ENCODE data around the gene OR5AU1. TPM values are rescaled to one million over a fixed set of nuclear protein-coding genes. Genes with fewer than 3 reads are reported as not detected.

Gene OR5AU1
- total RNA-seq = not detected in 2 replicates

GRCh38 chr14:21155963-21156362, at the start of gene OR5AU1:
OR5AU1 (minus strand) TSS chr14:21156063; CDS start chr14:21155872, 191 bp downstream.
- peaks cover 31% of the 10 kb centered on the region for H3K27me3 Mint-ChIP-seq
- no peak within 1 kb of the TSS for H3K4me3 Mint-ChIP-seq
- H3K27ac Mint-ChIP-seq = no peak within 1 kb of the TSS
- no peaks in the 10 kb centered on the region for H3K4me1 Mint-ChIP-seq
- intact Hi-C loops (cut with micrococcal nuclease) = no loop called here
- H3K9me3 Mint-ChIP-seq = no peaks in the 10 kb centered on the region
- H3K36me3 Mint-ChIP-seq (ENCODE audit: low read depth) = no peaks in the 10 kb centered on the region
- DNase-seq = no peak

GRCh38 chr14:21205026-21205677, 49.3 kb upstream of the OR5AU1 start:
- Mint-ChIP-seq H3K27ac (no peak overlapping the region), H3K36me3 (ENCODE audit: low read depth) (peaks cover 78% of the 10 kb centered on the region), H3K4me1 (peaks cover 16% of the 10 kb centered on the region), H3K27me3 (no peaks in the 10 kb centered on the region), H3K4me3 (no peak overlapping the region), H3K9me3 (no peaks in the 10 kb centered on the region)
- intact Hi-C loops (cut with micrococcal nuclease) = no loop called here
- DNase-seq = no peak

- peaks cover 71% of the 10 kb centered on the region for H3K36me3 Mint-ChIP-seq (ENCODE audit: low read depth)
- no peaks in the 10 kb centered on the region for H3K27me3 Mint-ChIP-seq
- no peak overlapping the region for H3K27ac Mint-ChIP-seq
- intact Hi-C loops (cut with micrococcal nuclease) = no loop called here
- no peaks in the 10 kb centered on the region for H3K9me3 Mint-ChIP-seq
- no peak overlapping the region for H3K4me3 Mint-ChIP-seq
- DNase-seq = no peak
- H3K4me1 Mint-ChIP-seq = peaks cover 16% of the 10 kb centered on the region
These were observed 48.5 kb upstream of the OR5AU1 start for GRCh38 chr14:21204167-21205025.

- no peak overlapping the region for H3K4me3 Mint-ChIP-seq
- H3K4me1 Mint-ChIP-seq = peaks cover 16% of the 10 kb centered on the region
- peaks cover 64% of the 10 kb centered on the region for H3K36me3 Mint-ChIP-seq (ENCODE audit: low read depth)
- H3K9me3 Mint-ChIP-seq = no peaks in the 10 kb centered on the region
- peak; percentile 55 for DNase-seq
- H3K27ac Mint-ChIP-seq = no peak overlapping the region
- H3K27me3 Mint-ChIP-seq = no peaks in the 10 kb centered on the region
- intact Hi-C loops (cut with micrococcal nuclease) = no loop called here
These were observed 47.8 kb upstream of the OR5AU1 start for GRCh38 chr14:21203470-21204166.

GRCh38 chr14:21202463-21203358, 46.8 kb upstream of the OR5AU1 start:
- no peak for DNase-seq
- Mint-ChIP-seq H3K4me3 (no peak overlapping the region), H3K4me1 (peaks cover 13% of the 10 kb centered on the region), H3K27me3 (no peaks in the 10 kb centered on the region), H3K9me3 (no peaks in the 10 kb centered on the region), H3K27ac (peak overlapping the region; percentile 12), H3K36me3 (ENCODE audit: low read depth) (peaks cover 55% of the 10 kb centered on the region)
- intact Hi-C loops (cut with micrococcal nuclease) = no loop called here

GRCh38 chr14:21201732-21202462, 46.0 kb upstream of the OR5AU1 start:
- Mint-ChIP-seq H3K36me3 (ENCODE audit: low read depth) (peaks cover 47% of the 10 kb centered on the region), H3K27me3 (no peaks in the 10 kb centered on the region), H3K4me3 (no peak overlapping the region), H3K4me1 (peaks cover 10% of the 10 kb centered on the region), H3K27ac (no peak overlapping the region), H3K9me3 (no peaks in the 10 kb centered on the region)
- peak; percentile 52 for DNase-seq
- intact Hi-C loops (cut with micrococcal nuclease) = no loop called here

GRCh38 chr14:21200752-21201461, 45.0 kb upstream of the OR5AU1 start:
- intact Hi-C loops (cut with micrococcal nuclease) = no loop called here
- Mint-ChIP-seq H3K4me3 (no peak overlapping the region), H3K4me1 (peaks cover 6% of the 10 kb centered on the region), H3K36me3 (ENCODE audit: low read depth) (peaks cover 37% of the 10 kb centered on the region), H3K27me3 (no peaks in the 10 kb centered on the region), H3K9me3 (no peaks in the 10 kb centered on the region), H3K27ac (no peak overlapping the region)
- no peak for DNase-seq

GRCh38 chr14:21199611-21200560, 44.0 kb upstream of the OR5AU1 start:
- no peak overlapping the region for H3K27ac Mint-ChIP-seq
- peaks cover 2% of the 10 kb centered on the region for H3K27me3 Mint-ChIP-seq
- no peak for DNase-seq
- intact Hi-C loops (cut with micrococcal nuclease) = no loop called here
- no peak overlapping the region for H3K4me3 Mint-ChIP-seq
- H3K36me3 Mint-ChIP-seq (ENCODE audit: low read depth) = peaks cover 28% of the 10 kb centered on the region
- no peaks in the 10 kb centered on the region for H3K9me3 Mint-ChIP-seq
- H3K4me1 Mint-ChIP-seq = peaks cover 6% of the 10 kb centered on the region

GRCh38 chr14:21197418-21198205, 41.7 kb upstream of the OR5AU1 start:
- H3K4me1 Mint-ChIP-seq = peaks cover 2% of the 10 kb centered on the region
- DNase-seq = no peak
- no peak overlapping the region for H3K4me3 Mint-ChIP-seq
- intact Hi-C loops (cut with micrococcal nuclease) = no loop called here
- H3K36me3 Mint-ChIP-seq (ENCODE audit: low read depth) = peaks cover 7% of the 10 kb centered on the region
- no peaks in the 10 kb centered on the region for H3K9me3 Mint-ChIP-seq
- H3K27ac Mint-ChIP-seq = no peak overlapping the region
- peaks cover 14% of the 10 kb centered on the region for H3K27me3 Mint-ChIP-seq

GRCh38 chr14:21194597-21194996, 38.7 kb upstream of the OR5AU1 start:
- intact Hi-C loops (cut with micrococcal nuclease) = no loop called here
- Mint-ChIP-seq H3K4me1 (peaks cover 9% of the 10 kb centered on the region), H3K27me3 (peaks cover 14% of the 10 kb centered on the region), H3K36me3 (ENCODE audit: low read depth) (no peaks in the 10 kb centered on the region), H3K27ac (no peak overlapping the region), H3K9me3 (no peaks in the 10 kb centered on the region), H3K4me3 (no peak overlapping the region)
- DNase-seq = no peak

GRCh38 chr14:21192875-21193535, 37.1 kb upstream of the OR5AU1 start:
- H3K36me3 Mint-ChIP-seq (ENCODE audit: low read depth) = no peaks in the 10 kb centered on the region
- no peak for DNase-seq
- H3K27me3 Mint-ChIP-seq = peaks cover 14% of the 10 kb centered on the region
- intact Hi-C loops (cut with micrococcal nuclease) = no loop called here
- H3K9me3 Mint-ChIP-seq = no peaks in the 10 kb centered on the region
- no peak overlapping the region for H3K27ac Mint-ChIP-seq
- H3K4me3 Mint-ChIP-seq = no peak overlapping the region
- H3K4me1 Mint-ChIP-seq = peaks cover 9% of the 10 kb centered on the region

Data from activated CD4-positive, alpha-beta T cell treated with anti-CD3 and anti-CD28 coated beads, Interleukin-2, amount 10 ng/mL, durations not matched to agents 24 days and 14 days (primary cell).